Loucy (cell line): ENCODE data around the gene MKLN1.

Source experiments
- EZH2phosphoT487 ChIP-seq: fragments of 200-600 bp; IDR thresholded peaks from 2 replicates; pipeline ENCODE4 v1.6.1; 2018; ENCODE audit warnings: antibody characterized with exemption, mild to moderate bottlenecking, moderate library complexity, borderline replicate concordance
- TF ChIP-seq, protein P1 (sequence below): fragments of 200-600 bp; sonication (generic); conservative IDR thresholded peaks from 2 replicates; pipeline ENCODE4 v1.5.1; 2014; ENCODE audit warnings: mild to moderate bottlenecking, antibody characterized with exemption, low read length

- TF ChIP-seq, protein P1, sequence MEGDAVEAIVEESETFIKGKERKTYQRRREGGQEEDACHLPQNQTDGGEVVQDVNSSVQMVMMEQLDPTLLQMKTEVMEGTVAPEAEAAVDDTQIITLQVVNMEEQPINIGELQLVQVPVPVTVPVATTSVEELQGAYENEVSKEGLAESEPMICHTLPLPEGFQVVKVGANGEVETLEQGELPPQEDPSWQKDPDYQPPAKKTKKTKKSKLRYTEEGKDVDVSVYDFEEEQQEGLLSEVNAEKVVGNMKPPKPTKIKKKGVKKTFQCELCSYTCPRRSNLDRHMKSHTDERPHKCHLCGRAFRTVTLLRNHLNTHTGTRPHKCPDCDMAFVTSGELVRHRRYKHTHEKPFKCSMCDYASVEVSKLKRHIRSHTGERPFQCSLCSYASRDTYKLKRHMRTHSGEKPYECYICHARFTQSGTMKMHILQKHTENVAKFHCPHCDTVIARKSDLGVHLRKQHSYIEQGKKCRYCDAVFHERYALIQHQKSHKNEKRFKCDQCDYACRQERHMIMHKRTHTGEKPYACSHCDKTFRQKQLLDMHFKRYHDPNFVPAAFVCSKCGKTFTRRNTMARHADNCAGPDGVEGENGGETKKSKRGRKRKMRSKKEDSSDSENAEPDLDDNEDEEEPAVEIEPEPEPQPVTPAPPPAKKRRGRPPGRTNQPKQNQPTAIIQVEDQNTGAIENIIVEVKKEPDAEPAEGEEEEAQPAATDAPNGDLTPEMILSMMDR = no peak
- TF ChIP-seq EZH2phosphoT487 = no peak
These were observed 60.5 kb downstream of the MKLN1 start for GRCh38 chr7:131388126-131388525.
